SIG-M5 (cell line): Measurements from ENCODE around the gene FHL2.

Experiments
- DNase-seq: peaks from one replicate; lab custom pipeline; 2025; lab: John Stamatoyannopoulos, UW

The FHL2 gene

GRCh38 chr2:105379741-105380186 lies 19.1 kb downstream of the FHL2 start:
- DNase-seq = no peak

- no peak for DNase-seq
Measured at GRCh38 chr2:105378921-105379383, 19.9 kb downstream of the FHL2 start.

- no peak for DNase-seq
Measured at GRCh38 chr2:105378276-105378840, 20.5 kb downstream of the FHL2 start.

- DNase-seq = no peak
Measured at GRCh38 chr2:105377871-105378270, 21.0 kb downstream of the FHL2 start.

- DNase-seq = no peak
Measured at GRCh38 chr2:105376789-105377240, 22.0 kb downstream of the FHL2 start.

GRCh38 chr2:105376010-105376409 lies 22.8 kb downstream of the FHL2 start:
- no peak for DNase-seq

GRCh38 chr2:105375001-105375561 lies 23.8 kb downstream of the FHL2 start:
- no peak for DNase-seq

GRCh38 chr2:105373895-105374401 lies 24.9 kb downstream of the FHL2 start:
- DNase-seq = no peak

- DNase-seq = no peak
Measured at GRCh38 chr2:105373344-105373781, 25.5 kb downstream of the FHL2 start.

GRCh38 chr2:105371810-105372209 lies 27.0 kb downstream of the FHL2 start:
- DNase-seq = no peak

- no peak for DNase-seq
Measured at GRCh38 chr2:105371156-105371555, 27.7 kb downstream of the FHL2 start.

GRCh38 chr2:105369777-105370690 lies 28.8 kb downstream of the FHL2 start:
- DNase-seq = peak; percentile 54

GRCh38 chr2:105368759-105369408 lies 30.0 kb downstream of the FHL2 start:
- no peak for DNase-seq

GRCh38 chr2:105365206-105365605 lies 33.6 kb downstream of the FHL2 start:
- DNase-seq = no peak

- no peak for DNase-seq
Measured at GRCh38 chr2:105364436-105365139, 34.3 kb downstream of the FHL2 start.

GRCh38 chr2:105362862-105363591 lies 35.8 kb downstream of the FHL2 start:
- no peak for DNase-seq

- no peak for DNase-seq
Measured at GRCh38 chr2:105361102-105361889, 37.6 kb downstream of the FHL2 start.

- DNase-seq = no peak
Measured at GRCh38 chr2:105358593-105358992, 40.3 kb downstream of the FHL2 start.

GRCh38 chr2:105357122-105357521 lies 41.7 kb downstream of the FHL2 start:
- no peak for DNase-seq
